HepG2 (cell line): ENCODE measurements around the gene PRKCG. TPM values are rescaled to one million over a fixed set of nuclear protein-coding genes. Genes with fewer than 3 reads are reported as not detected.

ENCODE experiments used
- GMEB2 ChIP-seq: IDR thresholded peaks from 2 replicates; pipeline ENCODE4 v1.6.1; 2016; ENCODE audit warnings: missing biosample characterization, missing genetic modification reagents, low read depth
- HINFP ChIP-seq: sonication (generic); formaldehyde crosslinking; IDR thresholded peaks from 2 replicates; pipeline ENCODE4 v1.4.0; 2020; ENCODE audit warnings: low read depth, mild to moderate bottlenecking, missing genetic modification reagents
- HNRNPK ChIP-seq: fragments of 200-400 bp; formaldehyde crosslinking; IDR thresholded peaks from 2 replicates; pipeline ENCODE4 v1.6.1; 2018; ENCODE audit warnings: low read length, low read depth, moderate library complexity, mild to moderate bottlenecking; ENCODE audit not compliant: poor library complexity, severe bottlenecking
- KDM5B ChIP-seq: sonication (generic); formaldehyde crosslinking; IDR thresholded peaks from 2 replicates; pipeline ENCODE4 v1.4.0; 2020; ENCODE audit warnings: missing genetic modification reagents, mild to moderate bottlenecking, borderline replicate concordance
- MED1 ChIP-seq: sonication (generic); formaldehyde crosslinking; IDR thresholded peaks from 2 replicates; pipeline ENCODE4 v1.4.0; 2020; ENCODE audit warnings: missing genetic modification reagents
- SMAD1 ChIP-seq: sonication (generic); formaldehyde crosslinking; IDR thresholded peaks from 2 replicates; pipeline ENCODE4 v1.4.0; 2020; ENCODE audit warnings: missing genetic modification reagents, low read depth, mild to moderate bottlenecking, borderline replicate concordance
- SNAPC4 ChIP-seq: sonication (generic); formaldehyde crosslinking; IDR thresholded peaks from 2 replicates; pipeline ENCODE4 v1.4.0; 2020; ENCODE audit warnings: mild to moderate bottlenecking, missing genetic modification reagents
- TCF12 ChIP-seq, 2 experiments: fragments of 450-650 bp in 1 of 2; sonication (generic) in 1 of 2; formaldehyde crosslinking in 1 of 2; IDR thresholded peaks; 2 replicates each; pipeline versions ENCODE4 v1.6.1 to v1.8.0; 2017 to 2022; ENCODE audit warnings: antibody characterized with exemption in 1 of 2, mild to moderate bottlenecking in 1 of 2, missing genetic modification reagents in 1 of 2, moderate library complexity in 1 of 2
- TMF1 ChIP-seq: sonication (generic); formaldehyde crosslinking; IDR thresholded peaks from 2 replicates; pipeline ENCODE4 v1.8.1; 2022; ENCODE audit warnings: low read depth, missing genetic modification reagents
- WIZ ChIP-seq: sonication (generic); formaldehyde crosslinking; IDR thresholded peaks from 2 replicates; pipeline ENCODE4 v1.5.1; 2020; ENCODE audit warnings: mild to moderate bottlenecking, missing genetic modification reagents
- XRCC5 ChIP-seq: fragments of 200-400 bp; formaldehyde crosslinking; optimal IDR thresholded peaks from 2 replicates; pipeline ENCODE3; 2017; ENCODE audit warnings: mild to moderate bottlenecking, low read length
- YEATS4 ChIP-seq: sonication (generic); formaldehyde crosslinking; IDR thresholded peaks from 2 replicates; pipeline ENCODE4 v1.4.0; 2020; ENCODE audit warnings: missing genetic modification reagents, borderline replicate concordance
- ZNF101 ChIP-seq: sonication (generic); formaldehyde crosslinking; IDR thresholded peaks from 2 replicates; pipeline ENCODE4 v1.4.0; 2020; ENCODE audit warnings: mild to moderate bottlenecking, low read depth, missing genetic modification reagents, borderline replicate concordance
- ZNF224 ChIP-seq: sonication (generic); formaldehyde crosslinking; IDR thresholded peaks from 2 replicates; pipeline ENCODE4 v1.5.0; 2020; ENCODE audit warnings: mild to moderate bottlenecking, missing genetic modification reagents
- ZNF678 ChIP-seq: sonication (generic); formaldehyde crosslinking; IDR thresholded peaks from 2 replicates; pipeline ENCODE4 v1.4.0; 2020; ENCODE audit warnings: mild to moderate bottlenecking, missing genetic modification reagents
- ZNF740 ChIP-seq: sonication (generic); formaldehyde crosslinking; IDR thresholded peaks from 2 replicates; pipeline ENCODE4 v1.4.0; 2020; ENCODE audit warnings: missing genetic modification reagents
- ZNF770 ChIP-seq: sonication (generic); formaldehyde crosslinking; IDR thresholded peaks from 2 replicates; pipeline ENCODE4 v1.5.0; 2020; ENCODE audit warnings: mild to moderate bottlenecking, missing genetic modification reagents
- polyA plus RNA-seq, 8 experiments: library from polyadenylated mRNA; depleted of rRNA in 3 of 8; stranded (reverse) in 7 of 8; unstranded in 1 of 8; fragments of >200 nt; fragmentation: Illumina TruSeq in 4 of 8; extraction: Trizol in 4 of 8; gene quantifications; 2 replicates each; pipeline versions ENCODE4 v1.2.1 to v1.2.3, GENCODE V29; 2011 to 2016; ENCODE audit warnings: low read depth in 4 of 8, missing spikeins in 1 of 8, mixed read lengths in 1 of 8; ENCODE audit not compliant: insufficient read depth in 1 of 8
- total RNA-seq, 5 experiments: library from RNA; depleted of rRNA; stranded (reverse); fragments of >200 nt; fragmentation: Illumina TruSeq; extraction: Trizol; gene quantifications; 2 replicates each; pipeline ENCODE4 v1.2.3, GENCODE V29; 2016; ENCODE audit warnings: low read depth in 1 of 5

The PRKCG gene
- total and polyA plus RNA-seq, 2 of the 13 experiments (the other 11 are each of a cell fraction or from before 2014, with no cell fraction given) = 0.02 to 0.03 TPM

GRCh38 chr19:53881482-53882390 lies at the start of gene PRKCG (continued):
- TF ChIP-seq HNRNPK (peak; percentile 65), SMAD1 (CRISPR knock-in tag) (no peak), MED1 (no peak), ZNF770 (no peak), KDM5B (CRISPR knock-in tag) (peak; percentile 29; the same call in 1 of the 2 replicates), TMF1 (CRISPR knock-in tag) (no peak), ZNF224 (CRISPR knock-in tag) (no peak), ZNF740 (peak; percentile 62; the same call in 1 of the 2 replicates), XRCC5 (peak; percentile 16), SNAPC4 (no peak), ZNF678 (CRISPR knock-in tag) (no peak), GMEB2 (CRISPR knock-in tag) (no peak), YEATS4 (CRISPR knock-in tag) (peak; percentile 34; the same call in 1 of the 2 replicates), ZNF101 (CRISPR knock-in tag) (no peak), TCF12 (IDR thresholded peaks at IDR 0.05) (no peak), TCF12 (CRISPR knock-in tag; IDR thresholded peaks at IDR 0.05) (no peak), WIZ (no peak), HINFP (no peak)
